Measurements from ENCODE around the gene NDUFA11. TPM values are rescaled to one million over a fixed set of nuclear protein-coding genes. Genes with fewer than 3 reads are reported as not detected.

Gene NDUFA11
- polyA plus RNA-seq, 1 experiment = 351 TPM

Other genes starting within 250 kb of the NDUFA11 start
- 65.2 and 67.8 TPM in 2 replicates for gene MICOS13, start 223.3 kb downstream of the NDUFA11 start, polyA plus RNA-seq (2011; rRNA removed)
- gene HSD11B1L, start 222.8 kb downstream of the NDUFA11 start, polyA plus RNA-seq (2011; rRNA removed) = 5.3 and 5.6 TPM in 2 replicates
- 824 and 912 TPM in 2 replicates for gene RPL36, start 213.5 kb downstream of the NDUFA11 start, polyA plus RNA-seq (2011; rRNA removed)
- 55.4 and 77.4 TPM in 2 replicates for gene LONP1, start 183.6 kb downstream of the NDUFA11 start, polyA plus RNA-seq (2011; rRNA removed)
- gene CATSPERD, start 183.2 kb downstream of the NDUFA11 start, polyA plus RNA-seq (2011; rRNA removed) = not detected in 2 replicates
- gene PRR22, start 119.0 kb downstream of the NDUFA11 start, polyA plus RNA-seq (2011; rRNA removed) = 0.28 and 0.53 TPM in 2 replicates
- 9.9 and 13.7 TPM in 2 replicates for gene DUS3L, start 112.6 kb downstream of the NDUFA11 start, polyA plus RNA-seq (2011; rRNA removed)
- 0.20 and 0.22 TPM in 2 replicates for gene NRTN, start 98.7 kb downstream of the NDUFA11 start, polyA plus RNA-seq (2011; rRNA removed)
- gene FUT6, start 64.1 kb downstream of the NDUFA11 start, polyA plus RNA-seq (2011; rRNA removed) = not detected in 2 replicates
- gene FUT3, start 52.3 kb downstream of the NDUFA11 start, polyA plus RNA-seq (2011; rRNA removed) = not detected in 2 replicates
- gene FUT5, start 33.2 kb downstream of the NDUFA11 start, polyA plus RNA-seq (2011; rRNA removed) = not detected in 2 replicates
- 3.3 and 4.2 TPM in 2 replicates for gene VMAC, start 1.1 kb upstream of the NDUFA11 start, polyA plus RNA-seq (2011; rRNA removed)
- 4.3 and 5.6 TPM in 2 replicates for gene CAPS, start 10.5 kb upstream of the NDUFA11 start, polyA plus RNA-seq (2011; rRNA removed)
- 54.2 and 68.6 TPM in 2 replicates for gene RANBP3, start 74.3 kb upstream of the NDUFA11 start, polyA plus RNA-seq (2011; rRNA removed)
- gene RFX2, start 206.7 kb upstream of the NDUFA11 start, polyA plus RNA-seq (2011; rRNA removed) = 4.9 and 5.7 TPM in 2 replicates
- gene ACSBG2, start 231.9 kb upstream of the NDUFA11 start, polyA plus RNA-seq (2011; rRNA removed) = not detected in 2 replicates